Adrenal gland (tissue), 12 donors: Measurements from ENCODE around the gene CHST8. TPM values are rescaled to one million over a fixed set of nuclear protein-coding genes. Genes with fewer than 3 reads are reported as not detected.

ENCODE experiments used
- DNase-seq, 7 donors: peaks; one replicate each; pipeline ENCODE4 v3.0.0-alpha.2; 2019 to 2020
- H3K27ac ChIP-seq, 5 donors: fragments of 200-600 bp; sonication (generic) in 4 of 5; 1 replicate in 3 of 5; 2 replicates in 2 of 5; pipeline versions ENCODE4 v1.5.1 to v1.8.0; 2016 to 2020; ENCODE audit warnings: mild to moderate bottlenecking in 1 of 5
- H3K27me3 ChIP-seq: fragments of 200-600 bp; 2 replicates; pipeline ENCODE4 v1.8.0; 2021
- H3K36me3 ChIP-seq, 2 donors: fragments of 200-600 bp; replicated peaks in 1 of 2; 1 replicate in 1 of 2; 2 replicates in 1 of 2; pipeline versions ENCODE4 v1.5.1 to v1.8.0; 2018 to 2022
- H3K4me1 ChIP-seq, 2 donors: fragments of 200-600 bp; replicated peaks in 1 of 2; 1 replicate in 1 of 2; 2 replicates in 1 of 2; pipeline versions ENCODE4 v1.5.1 to v1.8.0; 2018 to 2021
- H3K4me3 ChIP-seq, 4 donors: fragments of 200-600 bp; sonication (generic) in 3 of 4; one replicate each; pipeline ENCODE4 v1.5.1; 2016 to 2018
- H3K9me3 ChIP-seq, 3 donors: fragments of 200-600 bp; sonication (generic) in 1 of 3; replicated peaks in 1 of 3; 1 replicate in 2 of 3; 2 replicates in 1 of 3; pipeline versions ENCODE4 v1.5.1 to v1.8.0; 2016 to 2021
- POLR2A ChIP-seq, 2 donors: fragments of 450-650 bp; IDR thresholded peaks; one replicate each; pipeline ENCODE4 v1.6.1; 2017; ENCODE audit warnings: antibody characterized with exemption in 2 of 2, mild to moderate bottlenecking in 2 of 2, moderate library complexity in 1 of 2
- WGBS, 4 donors: extraction: QIAGEN DNeasy Blood & Tissue Kit in 2 of 4; methylation state at CpG; one replicate each; pipeline versions ENCODE4 v1.1.5 to v1.1.7; 2013 to 2017; 5-methylcytosine and 5-hydroxymethylcytosine counted together
- intact Hi-C, 2 donors: fragments of 100-400 bp; cut with DNase I; formaldehyde crosslinking; loops; one replicate each; pipeline versions ENCODE4 v1.14.1 to v1.15.0; 2022 to 2023
- polyA plus RNA-seq, 3 donors: library from polyadenylated mRNA; stranded (reverse); fragments of 200-250 nt in 2 of 3; fragments of 350-450 nt in 1 of 3; fragmentation: Illumina TruSeq in 1 of 3; extraction: RNeasy Lipid Tissue Mini Kit (QIAGEN cat#74804) in 1 of 3; gene quantifications; one replicate each; pipeline ENCODE4 v1.2.3, GENCODE V29; 2013 to 2014
- total RNA-seq, 9 donors: library from RNA; depleted of rRNA in 4 of 9; stranded (reverse); fragments of >200 nt in 4 of 9; fragments of 120-200 nt in 1 of 9; fragmentation: NEBNext Ultra II Directional in 1 of 9; extraction: Animal tissue kit (Norgen Biotek cat#: 25700) in 1 of 9; gene quantifications; one replicate each; pipeline versions ENCODE4 v1.1.0 to v1.2.4, GENCODE V29; 2013 to 2023
- TF ChIP-seq, protein P1 (sequence below), 6 experiments: fragments of 450-650 bp in 4 of 6; fragments of 200-600 bp in 2 of 6; sonication (generic) in 1 of 6; IDR thresholded peaks; 1 replicate in 5 of 6; 2 replicates in 1 of 6; pipeline versions ENCODE4 v1.5.1 to v1.8.0; 2016 to 2021; ENCODE audit warnings: antibody characterized with exemption in 6 of 6, mild to moderate bottlenecking in 2 of 6, moderate library complexity in 1 of 6
- donor health status: healthy with polysubstance abuse.
- donor health status: Bipolar disorder and iron deficiency.
- donor health status: DM: yes; HTN: yes; CAD: no.
- donor health status: DM: no; HTN: no; CAD: no.
- donor health status: DM: no; HTN: no; CAD: no.
- donor health status: DM: yes; HTN: yes; CAD: no.

The CHST8 gene
- total and polyA plus RNA-seq, 12 donors = 0.06 to 1.9 (median 0.61) TPM; not detected in 4

DNA sequence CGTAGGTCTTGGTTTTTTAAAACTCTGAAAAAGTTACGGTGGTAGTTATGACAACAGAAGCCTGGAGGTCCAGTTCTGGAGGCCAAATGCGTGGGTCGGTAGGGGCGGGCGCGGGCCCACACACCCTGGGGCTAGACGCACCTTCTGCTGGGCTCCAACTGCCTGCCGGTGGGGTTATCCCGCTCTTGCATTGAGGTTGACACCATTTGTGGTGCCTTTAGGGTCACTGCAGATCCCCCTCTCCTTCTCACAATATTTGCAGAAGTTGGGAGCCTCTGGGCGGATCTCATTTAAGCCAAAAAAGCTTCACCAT is 81.6 kb downstream of the CHST8 start:
- H3K4me1 ChIP-seq = no peaks in the 10 kb centered on the region
- DNase-seq = no peak
- no peak overlapping the region for H3K27ac ChIP-seq
- no peaks in the 10 kb centered on the region for H3K9me3 ChIP-seq
- H3K4me3 ChIP-seq = no peak overlapping the region
- intact Hi-C loops = no loop called here
- WGBS, 4 donors = 74 to 76% (median 75%) methylated on average over 11 of the region's 11 CpGs
- H3K36me3 ChIP-seq = no peaks in the 10 kb centered on the region
- TF ChIP-seq POLR2A (IDR thresholded peaks at IDR 0.05) = no peak
- TF ChIP-seq, protein P1, sequence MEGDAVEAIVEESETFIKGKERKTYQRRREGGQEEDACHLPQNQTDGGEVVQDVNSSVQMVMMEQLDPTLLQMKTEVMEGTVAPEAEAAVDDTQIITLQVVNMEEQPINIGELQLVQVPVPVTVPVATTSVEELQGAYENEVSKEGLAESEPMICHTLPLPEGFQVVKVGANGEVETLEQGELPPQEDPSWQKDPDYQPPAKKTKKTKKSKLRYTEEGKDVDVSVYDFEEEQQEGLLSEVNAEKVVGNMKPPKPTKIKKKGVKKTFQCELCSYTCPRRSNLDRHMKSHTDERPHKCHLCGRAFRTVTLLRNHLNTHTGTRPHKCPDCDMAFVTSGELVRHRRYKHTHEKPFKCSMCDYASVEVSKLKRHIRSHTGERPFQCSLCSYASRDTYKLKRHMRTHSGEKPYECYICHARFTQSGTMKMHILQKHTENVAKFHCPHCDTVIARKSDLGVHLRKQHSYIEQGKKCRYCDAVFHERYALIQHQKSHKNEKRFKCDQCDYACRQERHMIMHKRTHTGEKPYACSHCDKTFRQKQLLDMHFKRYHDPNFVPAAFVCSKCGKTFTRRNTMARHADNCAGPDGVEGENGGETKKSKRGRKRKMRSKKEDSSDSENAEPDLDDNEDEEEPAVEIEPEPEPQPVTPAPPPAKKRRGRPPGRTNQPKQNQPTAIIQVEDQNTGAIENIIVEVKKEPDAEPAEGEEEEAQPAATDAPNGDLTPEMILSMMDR (IDR thresholded peaks at IDR 0.05) = no peak
- H3K27me3 ChIP-seq = peaks cover 4% of the 10 kb centered on the region

DNA sequence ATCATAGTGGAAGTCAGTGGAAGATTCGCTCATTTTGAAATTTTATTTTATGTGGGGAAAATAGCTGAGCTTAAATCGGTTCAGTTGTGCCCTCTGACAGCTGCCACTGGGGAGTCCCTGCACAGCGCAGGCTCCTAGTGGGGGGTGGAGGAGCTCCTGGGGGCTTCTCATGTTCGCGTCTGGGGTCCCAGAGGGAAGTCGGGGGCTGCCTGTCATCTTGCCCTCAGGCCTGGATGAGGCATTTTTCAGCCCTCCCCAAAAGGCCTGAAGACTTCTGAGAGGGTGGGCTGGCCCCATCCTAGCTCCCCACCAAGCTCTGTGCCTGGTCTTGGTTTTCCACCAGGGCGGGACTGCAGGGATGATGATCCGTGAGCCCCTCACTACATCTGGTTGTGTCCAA is 82.1 kb downstream of the CHST8 start:
- 74 to 77% (median 75%) methylated on average over 8 of the region's 8 CpGs for WGBS, 4 donors

DNA sequence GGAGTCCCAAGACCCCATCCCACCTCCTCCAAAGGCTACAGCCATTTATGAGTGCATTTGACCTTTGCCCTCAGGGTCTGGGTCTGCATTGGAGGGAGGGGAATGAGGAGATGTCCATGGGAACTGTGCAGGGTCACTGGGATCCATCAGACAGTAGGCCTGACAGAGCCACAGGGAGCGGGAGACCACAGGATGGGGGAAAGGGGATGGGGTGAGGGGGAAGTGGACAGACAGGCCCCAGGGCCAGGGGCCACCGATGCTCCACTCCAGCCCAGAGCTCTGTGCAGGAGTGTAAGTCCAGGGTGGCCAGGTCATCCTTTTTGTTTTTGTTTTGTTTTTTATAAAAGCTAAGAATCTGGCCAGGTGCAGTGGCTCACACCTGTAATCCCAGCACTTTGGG is 82.5 kb downstream of the CHST8 start:
- 64 to 87% (median 83%) methylated on average over 2 of the region's 2 CpGs for WGBS, 4 donors
- H3K36me3 ChIP-seq = no peaks in the 10 kb centered on the region
- no peak for DNase-seq
- H3K4me3 ChIP-seq = no peak overlapping the region
- peaks cover 0 to 6% (median 0%) of the 10 kb centered on the region in 3 donors for H3K9me3 ChIP-seq
- intact Hi-C loops = no loop called here
- no peaks in the 10 kb centered on the region for H3K4me1 ChIP-seq
- no peak for TF ChIP-seq POLR2A (IDR thresholded peaks at IDR 0.05)
- TF ChIP-seq, protein P1 (IDR thresholded peaks at IDR 0.05) = no peak
- peaks cover 6% of the 10 kb centered on the region for H3K27me3 ChIP-seq
- H3K27ac ChIP-seq = no peak overlapping the region

More for the DNA sequence above, 82.1 kb downstream of the CHST8 start:
- no peak overlapping the region for H3K4me3 ChIP-seq
- peaks cover 6% of the 10 kb centered on the region for H3K27me3 ChIP-seq
- peaks cover 0 to 1% (median 0%) of the 10 kb centered on the region in 3 donors for H3K9me3 ChIP-seq
- DNase-seq = no peak
- no peak for TF ChIP-seq POLR2A (IDR thresholded peaks at IDR 0.05)
- TF ChIP-seq, protein P1 (IDR thresholded peaks at IDR 0.05) = no peak
- intact Hi-C loops = no loop called here
- no peaks in the 10 kb centered on the region for H3K36me3 ChIP-seq
- no peaks in the 10 kb centered on the region for H3K4me1 ChIP-seq
- H3K27ac ChIP-seq = no peak overlapping the region

DNA sequence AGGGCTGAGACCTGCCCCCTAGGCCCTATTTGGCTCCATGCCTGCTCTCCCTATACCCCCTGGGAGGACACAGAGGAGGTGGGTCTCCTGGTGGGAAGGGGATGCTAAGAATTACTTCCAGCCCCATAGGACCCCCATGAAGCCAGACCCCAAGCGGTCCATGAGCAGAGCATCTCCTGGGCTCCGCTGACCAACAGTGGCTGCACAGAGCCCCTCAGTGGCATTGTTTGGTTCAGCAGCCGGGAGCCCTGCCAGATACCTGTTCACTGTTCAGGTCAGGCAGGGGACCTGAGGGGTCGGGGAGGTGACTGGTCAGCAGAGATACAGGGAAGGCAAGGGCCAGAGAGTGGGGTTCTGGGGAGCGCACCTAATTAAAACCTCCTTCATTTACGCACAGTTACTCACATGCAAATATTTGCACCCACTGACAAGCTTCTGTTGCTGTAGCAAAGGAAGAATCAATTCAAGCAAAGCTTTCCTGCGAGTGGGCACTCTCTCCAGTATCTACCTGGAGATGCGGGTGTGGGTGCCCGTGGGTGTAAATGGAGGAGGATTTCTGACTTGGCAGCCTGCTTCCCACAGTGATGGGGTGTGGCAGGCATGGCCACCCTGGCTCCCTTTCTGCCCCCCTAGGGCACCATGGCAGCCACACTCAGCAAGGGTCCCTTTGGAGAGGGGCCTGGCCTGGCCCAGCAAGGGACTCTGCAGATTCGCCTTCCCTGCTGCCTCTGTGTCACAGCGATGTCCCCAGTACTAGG is 83.5 kb downstream of the CHST8 start:
- DNase-seq = no peak
- WGBS, 4 donors = 70 to 88% (median 77%) methylated on average over 6 to 11 of the region's 11 CpGs
- H3K9me3 ChIP-seq = peaks cover 0 to 10% (median 0%) of the 10 kb centered on the region in 3 donors
- H3K4me1 ChIP-seq = no peaks in the 10 kb centered on the region
- no peak for TF ChIP-seq POLR2A (IDR thresholded peaks at IDR 0.05)
- TF ChIP-seq, protein P1 (IDR thresholded peaks at IDR 0.05) = no peak
- H3K36me3 ChIP-seq = no peaks in the 10 kb centered on the region
- no peak overlapping the region for H3K27ac ChIP-seq
- intact Hi-C loops = no loop called here
- H3K4me3 ChIP-seq = no peak overlapping the region
- peaks cover 6% of the 10 kb centered on the region for H3K27me3 ChIP-seq
